ENCODE measurements around the gene DPEP2NB. TPM values are rescaled to one million over a fixed set of nuclear protein-coding genes. Genes with fewer than 3 reads are reported as not detected.

The DPEP2NB gene
- total and polyA plus RNA-seq, 10 of the 15 experiments (the other 5 are each of a cell fraction or from before 2014, with no cell fraction given), result not detected

GRCh38 chr16:68022728-68023537 lies 7.2 kb upstream of the DPEP2NB start, which contains the start of the genes DDX28 and DUS2 (continued):
- TF ChIP-seq ZNF687 (IDR thresholded peaks at IDR 0.05), result peak; percentile 45; the same call in 1 of the 2 replicates
- TF ChIP-seq ESRRA (IDR thresholded peaks at IDR 0.05; ENCODE audit: low read length), result no peak
- TF ChIP-seq E2F4 (IDR thresholded peaks at IDR 0.05; ENCODE audit: low read depth, low read length), result no peak; the same call in 1 of the 2 replicates
- TF ChIP-seq BCL3 (IDR thresholded peaks at IDR 0.05; ENCODE audit: borderline replicate concordance, insufficient read depth, low read depth, low read length, poor library complexity, severe bottlenecking), result no peak
- TF ChIP-seq E2F8 (IDR thresholded peaks at IDR 0.05; ENCODE audit: low read depth, partially characterized antibody), result peak; percentile 48
- no peak for TF ChIP-seq ZBED1 (IDR thresholded peaks at IDR 0.05; ENCODE audit: borderline replicate concordance)
- TF ChIP-seq RBBP5 (conservative IDR thresholded peaks at IDR 0.05), result peak; percentile 92; the same call in 1 of the 2 replicates
- no peak for TF ChIP-seq IRF5 (IDR thresholded peaks at IDR 0.05; ENCODE audit: borderline replicate concordance)
- TF ChIP-seq RFX5 (IDR thresholded peaks at IDR 0.05; ENCODE audit: low read depth, low read length), result no peak
- no peak for TF ChIP-seq WRNIP1 (IDR thresholded peaks at IDR 0.05; ENCODE audit: borderline replicate concordance, low read depth, low read length)
- no peak for TF ChIP-seq SUZ12 (IDR thresholded peaks at IDR 0.05; ENCODE audit: unreplicated experiment)
- no peak for TF ChIP-seq PML (IDR thresholded peaks at IDR 0.05; ENCODE audit: low read length)
- TF ChIP-seq ZNF384 (IDR thresholded peaks at IDR 0.05; ENCODE audit: borderline replicate concordance, low read depth, low read length), result no peak
- no peak for TF ChIP-seq SREBF1 (IDR thresholded peaks at IDR 0.05; ENCODE audit: low read length)
- no peak for TF ChIP-seq PBX3 (IDR thresholded peaks at IDR 0.05; ENCODE audit: insufficient replicate concordance, low read depth, low read length)
- TF ChIP-seq SIX5 (IDR thresholded peaks at IDR 0.05; ENCODE audit: low read depth, low read length, severe bottlenecking), result peak; percentile 73

Data from GM12878 (cell line).